HepG2 (cell line): ENCODE data around the gene KMT2B. TPM values are rescaled to one million over a fixed set of nuclear protein-coding genes. Genes with fewer than 3 reads are reported as not detected.
A peak's percentile ranks its signal among the peaks of the same experiment; 100 is the strongest.

Experiments
- AHR ChIP-seq: IDR thresholded peaks from 2 replicates; pipeline ENCODE4 v1.6.1; 2018; ENCODE audit warnings: missing genetic modification reagents, missing compliant biosample characterization
- CENPBD1 ChIP-seq: sonication (generic); formaldehyde crosslinking; IDR thresholded peaks from 2 replicates; pipeline ENCODE4 v1.8.0; 2022; ENCODE audit warnings: missing genetic modification reagents, low read depth, mild to moderate bottlenecking, borderline replicate concordance
- ELF1 ChIP-seq: sonication (generic); formaldehyde crosslinking; IDR thresholded peaks from 2 replicates; pipeline ENCODE4 v1.4.0; 2020; ENCODE audit warnings: missing genetic modification reagents
- HNRNPL ChIP-seq: fragments of 200-400 bp; formaldehyde crosslinking; IDR thresholded peaks from 2 replicates; pipeline ENCODE4 v1.6.1; 2017; ENCODE audit warnings: mild to moderate bottlenecking, low read depth, low read length
- PAF1 ChIP-seq: IDR thresholded peaks from 2 replicates; pipeline ENCODE4 v1.6.1; 2016; ENCODE audit warnings: missing genetic modification reagents, missing compliant biosample characterization
- PHB2 ChIP-seq: fragments of 450-650 bp; IDR thresholded peaks from 2 replicates; pipeline ENCODE4 v1.6.1; 2018; ENCODE audit not compliant: partially characterized antibody
- RARA ChIP-seq: IDR thresholded peaks from 2 replicates; pipeline ENCODE4 v1.6.1; 2016; ENCODE audit warnings: missing genetic modification reagents, missing compliant biosample characterization
- SIN3A ChIP-seq: IDR thresholded peaks from 2 replicates; pipeline ENCODE4 v1.6.1; 2011; ENCODE audit warnings: low read depth, mild to moderate bottlenecking, control low read depth, low read length, borderline replicate concordance
- ZKSCAN5 ChIP-seq: sonication (generic); formaldehyde crosslinking; IDR thresholded peaks from 2 replicates; pipeline ENCODE4 v1.5.1; 2020; ENCODE audit warnings: mild to moderate bottlenecking, missing genetic modification reagents
- ZNF18 ChIP-seq: sonication (generic); formaldehyde crosslinking; IDR thresholded peaks from 2 replicates; pipeline ENCODE4 v1.8.0; 2022; ENCODE audit warnings: mild to moderate bottlenecking, missing genetic modification reagents; ENCODE audit not compliant: insufficient replicate concordance
- ZNF224 ChIP-seq: sonication (generic); formaldehyde crosslinking; IDR thresholded peaks from 2 replicates; pipeline ENCODE4 v1.5.0; 2020; ENCODE audit warnings: mild to moderate bottlenecking, missing genetic modification reagents
- ZNF230 ChIP-seq: sonication (generic); formaldehyde crosslinking; IDR thresholded peaks from 2 replicates; pipeline ENCODE4 v1.4.0; 2020; ENCODE audit warnings: mild to moderate bottlenecking, missing genetic modification reagents
- ZNF431 ChIP-seq: sonication (generic); formaldehyde crosslinking; IDR thresholded peaks from 2 replicates; pipeline ENCODE4 v1.9.0; 2022; ENCODE audit warnings: missing genetic modification reagents, low read depth, mild to moderate bottlenecking, borderline replicate concordance
- ZNF468 ChIP-seq: sonication (generic); formaldehyde crosslinking; IDR thresholded peaks from 2 replicates; pipeline ENCODE4 v1.8.0; 2022; ENCODE audit warnings: mild to moderate bottlenecking, moderate library complexity, missing genetic modification reagents
- ZNF709 ChIP-seq: sonication (generic); formaldehyde crosslinking; IDR thresholded peaks from 2 replicates; pipeline ENCODE4 v1.5.0; 2020; ENCODE audit warnings: mild to moderate bottlenecking, missing genetic modification reagents
- polyA plus RNA-seq, 8 experiments: library from polyadenylated mRNA; depleted of rRNA in 3 of 8; stranded (reverse) in 7 of 8; unstranded in 1 of 8; fragments of >200 nt; fragmentation: Illumina TruSeq in 4 of 8; extraction: Trizol in 4 of 8; gene quantifications; 2 replicates each; pipeline versions ENCODE4 v1.2.1 to v1.2.3, GENCODE V29; 2011 to 2016; ENCODE audit warnings: low read depth in 4 of 8, missing spikeins in 1 of 8, mixed read lengths in 1 of 8; ENCODE audit not compliant: insufficient read depth in 1 of 8
- total RNA-seq, 5 experiments: library from RNA; depleted of rRNA; stranded (reverse); fragments of >200 nt; fragmentation: Illumina TruSeq; extraction: Trizol; gene quantifications; 2 replicates each; pipeline ENCODE4 v1.2.3, GENCODE V29; 2016; ENCODE audit warnings: low read depth in 1 of 5
- TF ChIP-seq, protein P1 (sequence below): fragments of 450-650 bp; IDR thresholded peaks from 2 replicates; pipeline ENCODE4 v1.6.1; 2016
- TF ChIP-seq, protein P2 (sequence below): IDR thresholded peaks from 2 replicates; pipeline ENCODE4 v1.6.1; 2016; ENCODE audit warnings: low read depth, missing genetic modification reagents, missing compliant biosample characterization
- TF ChIP-seq, protein P3 (sequence below): sonication (generic); formaldehyde crosslinking; IDR thresholded peaks from 2 replicates; pipeline ENCODE4 v1.4.0; 2020; ENCODE audit warnings: missing genetic modification reagents, borderline replicate concordance

Gene KMT2B
- total and polyA plus RNA-seq, 2 of the 13 experiments (the other 11 are each of a cell fraction or from before 2014, with no cell fraction given), result 6.2 to 16.9 TPM

DNA sequence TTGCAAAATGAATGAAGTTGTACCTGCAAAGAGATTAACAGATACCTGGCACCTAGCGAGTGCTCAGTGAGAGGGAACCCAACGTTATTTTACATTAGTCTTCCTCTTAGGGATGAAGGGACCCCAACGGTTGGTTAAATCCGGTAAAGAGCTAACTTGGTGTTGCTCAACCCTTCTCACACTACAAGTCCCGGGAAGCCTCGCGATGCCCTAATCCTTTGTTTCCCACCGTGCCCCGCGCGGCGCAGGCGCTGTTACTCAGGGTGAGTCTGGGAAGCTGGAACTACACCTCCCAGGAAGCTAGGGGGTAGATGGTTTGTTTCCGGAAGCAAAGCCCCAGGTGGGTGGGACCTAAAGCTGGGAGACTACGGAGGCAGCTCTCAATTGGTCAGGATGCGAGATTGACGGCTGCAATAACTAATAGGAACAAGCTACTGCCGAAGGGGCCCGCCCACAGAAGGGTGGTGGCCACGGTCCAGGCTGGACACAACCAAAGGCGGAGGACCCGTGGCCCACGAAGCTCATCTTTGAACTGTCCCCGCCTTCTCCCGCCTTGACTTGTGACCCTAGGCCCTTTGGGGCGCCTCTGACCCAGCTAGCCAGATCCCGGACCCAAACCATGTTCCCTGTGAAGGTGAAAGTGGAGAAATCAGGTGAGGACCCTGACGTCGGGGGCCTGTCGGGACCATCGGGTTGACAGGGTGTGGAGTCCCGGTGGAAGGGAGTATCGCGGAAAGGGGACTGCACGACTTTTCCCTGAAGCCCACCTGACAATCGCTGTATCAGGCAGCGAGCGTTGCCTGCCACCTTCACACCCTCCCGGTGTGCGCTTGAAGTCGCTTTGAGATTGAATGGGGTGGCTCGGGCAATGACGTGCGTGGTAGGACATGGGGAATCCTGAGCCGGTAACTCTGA, 30.6 kb downstream of the KMT2B start, which contains the start of gene LIN37 (continued):
- TF ChIP-seq, protein P1, sequence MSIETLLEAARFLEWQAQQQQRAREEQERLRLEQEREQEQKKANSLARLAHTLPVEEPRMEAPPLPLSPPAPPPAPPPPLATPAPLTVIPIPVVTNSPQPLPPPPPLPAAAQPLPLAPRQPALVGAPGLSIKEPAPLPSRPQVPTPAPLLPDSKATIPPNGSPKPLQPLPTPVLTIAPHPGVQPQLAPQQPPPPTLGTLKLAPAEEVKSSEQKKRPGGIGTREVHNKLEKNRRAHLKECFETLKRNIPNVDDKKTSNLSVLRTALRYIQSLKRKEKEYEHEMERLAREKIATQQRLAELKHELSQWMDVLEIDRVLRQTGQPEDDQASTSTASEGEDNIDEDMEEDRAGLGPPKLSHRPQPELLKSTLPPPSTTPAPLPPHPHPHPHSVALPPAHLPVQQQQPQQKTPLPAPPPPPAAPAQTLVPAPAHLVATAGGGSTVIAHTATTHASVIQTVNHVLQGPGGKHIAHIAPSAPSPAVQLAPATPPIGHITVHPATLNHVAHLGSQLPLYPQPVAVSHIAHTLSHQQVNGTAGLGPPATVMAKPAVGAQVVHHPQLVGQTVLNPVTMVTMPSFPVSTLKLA, result peak; percentile 53; the same call in 1 of the 2 replicates
- TF ChIP-seq SIN3A, result peak; percentile 87
- peak; percentile 99 for TF ChIP-seq ELF1
- no peak for TF ChIP-seq PHB2
- TF ChIP-seq, protein P2, sequence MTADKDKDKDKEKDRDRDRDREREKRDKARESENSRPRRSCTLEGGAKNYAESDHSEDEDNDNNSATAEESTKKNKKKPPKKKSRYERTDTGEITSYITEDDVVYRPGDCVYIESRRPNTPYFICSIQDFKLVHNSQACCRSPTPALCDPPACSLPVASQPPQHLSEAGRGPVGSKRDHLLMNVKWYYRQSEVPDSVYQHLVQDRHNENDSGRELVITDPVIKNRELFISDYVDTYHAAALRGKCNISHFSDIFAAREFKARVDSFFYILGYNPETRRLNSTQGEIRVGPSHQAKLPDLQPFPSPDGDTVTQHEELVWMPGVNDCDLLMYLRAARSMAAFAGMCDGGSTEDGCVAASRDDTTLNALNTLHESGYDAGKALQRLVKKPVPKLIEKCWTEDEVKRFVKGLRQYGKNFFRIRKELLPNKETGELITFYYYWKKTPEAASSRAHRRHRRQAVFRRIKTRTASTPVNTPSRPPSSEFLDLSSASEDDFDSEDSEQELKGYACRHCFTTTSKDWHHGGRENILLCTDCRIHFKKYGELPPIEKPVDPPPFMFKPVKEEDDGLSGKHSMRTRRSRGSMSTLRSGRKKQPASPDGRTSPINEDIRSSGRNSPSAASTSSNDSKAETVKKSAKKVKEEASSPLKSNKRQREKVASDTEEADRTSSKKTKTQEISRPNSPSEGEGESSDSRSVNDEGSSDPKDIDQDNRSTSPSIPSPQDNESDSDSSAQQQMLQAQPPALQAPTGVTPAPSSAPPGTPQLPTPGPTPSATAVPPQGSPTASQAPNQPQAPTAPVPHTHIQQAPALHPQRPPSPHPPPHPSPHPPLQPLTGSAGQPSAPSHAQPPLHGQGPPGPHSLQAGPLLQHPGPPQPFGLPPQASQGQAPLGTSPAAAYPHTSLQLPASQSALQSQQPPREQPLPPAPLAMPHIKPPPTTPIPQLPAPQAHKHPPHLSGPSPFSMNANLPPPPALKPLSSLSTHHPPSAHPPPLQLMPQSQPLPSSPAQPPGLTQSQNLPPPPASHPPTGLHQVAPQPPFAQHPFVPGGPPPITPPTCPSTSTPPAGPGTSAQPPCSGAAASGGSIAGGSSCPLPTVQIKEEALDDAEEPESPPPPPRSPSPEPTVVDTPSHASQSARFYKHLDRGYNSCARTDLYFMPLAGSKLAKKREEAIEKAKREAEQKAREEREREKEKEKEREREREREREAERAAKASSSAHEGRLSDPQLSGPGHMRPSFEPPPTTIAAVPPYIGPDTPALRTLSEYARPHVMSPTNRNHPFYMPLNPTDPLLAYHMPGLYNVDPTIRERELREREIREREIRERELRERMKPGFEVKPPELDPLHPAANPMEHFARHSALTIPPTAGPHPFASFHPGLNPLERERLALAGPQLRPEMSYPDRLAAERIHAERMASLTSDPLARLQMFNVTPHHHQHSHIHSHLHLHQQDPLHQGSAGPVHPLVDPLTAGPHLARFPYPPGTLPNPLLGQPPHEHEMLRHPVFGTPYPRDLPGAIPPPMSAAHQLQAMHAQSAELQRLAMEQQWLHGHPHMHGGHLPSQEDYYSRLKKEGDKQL (CRISPR knock-in tag), result no peak
- no peak for TF ChIP-seq ZNF468
- TF ChIP-seq ZNF224 (CRISPR knock-in tag), result 0 out of 2 replicates have a peak, but pooled peaks have one; percentile 57
- TF ChIP-seq ZNF709 (CRISPR knock-in tag), result no peak
- no peak for TF ChIP-seq CENPBD1 (CRISPR knock-in tag)
- TF ChIP-seq PAF1 (CRISPR knock-in tag), result no peak
- no peak for TF ChIP-seq AHR (CRISPR knock-in tag)
- TF ChIP-seq ZNF230 (CRISPR knock-in tag), result peak; percentile 79; the same call in 1 of the 2 replicates
- no peak for TF ChIP-seq ZKSCAN5
- no peak for TF ChIP-seq RARA (CRISPR knock-in tag)
- no peak for TF ChIP-seq ZNF431
- no peak for TF ChIP-seq ZNF18
- no peak for TF ChIP-seq HNRNPL
- TF ChIP-seq, protein P3, sequence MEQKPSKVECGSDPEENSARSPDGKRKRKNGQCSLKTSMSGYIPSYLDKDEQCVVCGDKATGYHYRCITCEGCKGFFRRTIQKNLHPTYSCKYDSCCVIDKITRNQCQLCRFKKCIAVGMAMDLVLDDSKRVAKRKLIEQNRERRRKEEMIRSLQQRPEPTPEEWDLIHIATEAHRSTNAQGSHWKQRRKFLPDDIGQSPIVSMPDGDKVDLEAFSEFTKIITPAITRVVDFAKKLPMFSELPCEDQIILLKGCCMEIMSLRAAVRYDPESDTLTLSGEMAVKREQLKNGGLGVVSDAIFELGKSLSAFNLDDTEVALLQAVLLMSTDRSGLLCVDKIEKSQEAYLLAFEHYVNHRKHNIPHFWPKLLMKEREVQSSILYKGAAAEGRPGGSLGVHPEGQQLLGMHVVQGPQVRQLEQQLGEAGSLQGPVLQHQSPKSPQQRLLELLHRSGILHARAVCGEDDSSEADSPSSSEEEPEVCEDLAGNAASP (CRISPR knock-in tag), result peak; percentile 33; the same call in 1 of the 2 replicates
